Stimulated activated naive CD8-positive, alpha-beta T cell treated with anti-CD3 and anti-CD28 coated beads, Interleukin-15, Interleukin-2, amounts not matched to agents 100 ng/mL and 50 ng/mL, for 24 hours (primary cell): Measurements from ENCODE around the gene MAP2K5.

Experiments used
- H3K27ac Mint-ChIP-seq: one replicate; pipeline ENCODE4 v1.8.0; 2021; ENCODE audit warnings: mild to moderate bottlenecking, mixed read lengths
- H3K27me3 Mint-ChIP-seq: one replicate; pipeline ENCODE4 v1.8.0; 2021; ENCODE audit warnings: mixed read lengths
- H3K36me3 Mint-ChIP-seq: one replicate; pipeline ENCODE4 v1.8.0; 2021; ENCODE audit warnings: low read depth, mixed read lengths
- H3K4me1 Mint-ChIP-seq: one replicate; pipeline ENCODE4 v1.8.0; 2021; ENCODE audit warnings: low read depth, mixed read lengths
- H3K4me3 Mint-ChIP-seq: one replicate; pipeline ENCODE4 v1.8.0; 2021; ENCODE audit warnings: mild to moderate bottlenecking, mixed read lengths
- H3K9me3 Mint-ChIP-seq: one replicate; pipeline ENCODE4 v1.8.0; 2021; ENCODE audit warnings: mixed read lengths

The MAP2K5 gene

DNA sequence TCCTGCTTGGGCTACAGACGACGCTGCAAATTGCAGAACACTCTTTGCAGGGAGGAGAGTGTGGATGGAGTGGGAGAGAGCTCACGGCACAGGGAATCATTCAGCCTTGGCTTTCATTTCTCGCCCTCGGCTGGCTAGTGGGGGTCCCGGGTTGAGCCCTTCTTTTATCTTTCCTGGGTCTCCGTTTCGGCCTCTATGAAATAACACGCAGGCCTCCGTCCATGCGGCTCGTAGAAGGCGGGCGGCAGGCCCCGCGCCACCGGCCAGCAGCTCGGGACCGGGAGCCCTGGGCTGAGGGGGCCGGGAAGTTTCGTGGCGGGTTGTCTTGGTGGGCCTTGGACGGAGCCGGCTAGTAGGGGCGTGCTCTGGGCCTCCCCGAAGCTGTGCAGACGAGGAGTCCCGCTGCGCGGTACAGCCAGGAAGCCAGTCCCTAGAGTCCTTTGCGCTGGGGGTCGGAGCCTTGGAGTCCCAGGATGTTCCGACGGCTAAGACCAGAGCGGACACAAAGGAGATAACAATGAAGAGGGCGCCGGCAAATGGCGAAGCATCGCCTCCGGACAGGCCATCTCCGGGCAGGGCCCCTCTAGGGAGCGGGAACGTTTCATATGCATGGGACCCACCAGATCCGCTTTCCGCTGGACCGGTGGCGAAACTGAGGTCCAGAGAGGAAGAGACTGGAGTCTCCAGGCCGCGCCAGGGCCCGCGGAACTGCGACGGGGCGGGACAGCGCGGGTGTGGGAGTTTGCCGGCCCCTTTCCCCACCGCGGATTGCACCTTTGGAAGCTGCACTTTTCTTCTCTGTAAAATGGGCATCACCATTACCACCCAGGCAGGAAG lies 293.0 kb downstream of the MAP2K5 start:
- peaks cover 57% of the 10 kb centered on the region for H3K4me1 Mint-ChIP-seq
- peaks cover 6% of the 10 kb centered on the region for H3K36me3 Mint-ChIP-seq
- peak overlapping the region; percentile 72 for H3K4me3 Mint-ChIP-seq
- H3K27ac Mint-ChIP-seq, result no peak overlapping the region
- no peaks in the 10 kb centered on the region for H3K9me3 Mint-ChIP-seq
- H3K27me3 Mint-ChIP-seq, result peaks cover 58% of the 10 kb centered on the region

DNA sequence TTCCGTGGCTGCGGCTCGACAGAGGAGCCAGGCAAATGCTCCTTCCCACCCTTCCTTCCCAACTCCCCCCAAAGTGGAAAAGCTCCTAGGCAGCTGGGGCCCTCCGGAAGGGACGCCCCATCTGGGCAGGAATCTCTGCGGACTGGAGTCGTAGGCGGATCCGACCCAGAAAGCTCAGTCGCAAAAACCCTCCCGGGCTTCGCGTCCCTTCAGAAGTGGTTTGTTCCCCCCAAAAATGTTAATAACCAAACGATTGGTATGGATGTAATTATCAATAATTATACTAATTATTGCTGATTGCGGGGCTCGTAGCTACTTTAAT lies 293.6 kb downstream of the MAP2K5 start:
- H3K4me1 Mint-ChIP-seq, result peaks cover 60% of the 10 kb centered on the region
- peaks cover 52% of the 10 kb centered on the region for H3K27me3 Mint-ChIP-seq
- H3K36me3 Mint-ChIP-seq, result peaks cover 6% of the 10 kb centered on the region
- no peaks in the 10 kb centered on the region for H3K9me3 Mint-ChIP-seq
- no peak overlapping the region for H3K27ac Mint-ChIP-seq
- peak overlapping the region; percentile 72 for H3K4me3 Mint-ChIP-seq

DNA sequence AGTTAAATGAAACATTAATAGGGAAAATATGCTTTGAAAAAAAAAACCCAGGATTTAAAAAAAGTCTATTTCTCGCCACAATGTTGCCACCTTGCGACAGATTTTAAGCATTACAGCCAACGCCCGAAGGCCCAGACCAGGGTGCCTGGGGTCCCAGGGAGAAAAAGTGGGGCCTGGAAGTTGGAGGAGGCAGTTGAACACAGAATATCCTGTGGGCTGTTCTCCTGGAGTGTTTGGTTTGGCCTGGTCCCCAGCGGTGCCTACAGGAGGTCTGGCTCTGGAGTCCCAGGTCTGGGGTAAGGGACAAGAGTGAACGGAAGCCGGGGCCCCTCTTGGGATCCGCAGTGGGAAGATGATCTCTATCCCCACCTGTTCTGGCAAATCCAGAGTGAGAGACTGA lies 294.0 kb downstream of the MAP2K5 start:
- no peak overlapping the region for H3K27ac Mint-ChIP-seq
- peaks cover 6% of the 10 kb centered on the region for H3K36me3 Mint-ChIP-seq
- H3K27me3 Mint-ChIP-seq, result peaks cover 48% of the 10 kb centered on the region
- H3K4me3 Mint-ChIP-seq, result peak overlapping the region; percentile 72
- H3K4me1 Mint-ChIP-seq, result peaks cover 64% of the 10 kb centered on the region
- no peaks in the 10 kb centered on the region for H3K9me3 Mint-ChIP-seq

DNA sequence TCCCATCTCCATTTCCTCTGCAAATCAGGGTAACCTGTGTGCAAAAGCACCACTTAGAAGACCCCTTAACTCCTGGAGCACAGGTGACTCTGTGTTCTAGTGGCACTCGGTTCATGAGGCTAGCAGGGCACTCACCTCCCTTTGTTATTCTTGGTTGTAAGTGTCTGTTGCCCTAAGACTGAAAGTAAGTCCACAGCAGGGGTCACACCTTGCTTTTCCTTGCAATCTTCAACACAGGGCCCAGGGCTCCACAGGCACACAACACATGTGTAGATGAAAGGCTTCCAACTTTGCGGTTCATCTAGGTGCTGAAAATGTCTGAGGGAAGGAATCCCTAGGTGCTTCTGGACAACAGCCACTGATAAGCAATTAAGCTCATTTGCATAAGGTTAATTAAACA lies 294.5 kb downstream of the MAP2K5 start:
- H3K9me3 Mint-ChIP-seq, result no peaks in the 10 kb centered on the region
- peaks cover 6% of the 10 kb centered on the region for H3K36me3 Mint-ChIP-seq
- H3K27me3 Mint-ChIP-seq, result peaks cover 45% of the 10 kb centered on the region
- H3K4me3 Mint-ChIP-seq, result no peak overlapping the region
- H3K4me1 Mint-ChIP-seq, result peaks cover 65% of the 10 kb centered on the region
- no peak overlapping the region for H3K27ac Mint-ChIP-seq

DNA sequence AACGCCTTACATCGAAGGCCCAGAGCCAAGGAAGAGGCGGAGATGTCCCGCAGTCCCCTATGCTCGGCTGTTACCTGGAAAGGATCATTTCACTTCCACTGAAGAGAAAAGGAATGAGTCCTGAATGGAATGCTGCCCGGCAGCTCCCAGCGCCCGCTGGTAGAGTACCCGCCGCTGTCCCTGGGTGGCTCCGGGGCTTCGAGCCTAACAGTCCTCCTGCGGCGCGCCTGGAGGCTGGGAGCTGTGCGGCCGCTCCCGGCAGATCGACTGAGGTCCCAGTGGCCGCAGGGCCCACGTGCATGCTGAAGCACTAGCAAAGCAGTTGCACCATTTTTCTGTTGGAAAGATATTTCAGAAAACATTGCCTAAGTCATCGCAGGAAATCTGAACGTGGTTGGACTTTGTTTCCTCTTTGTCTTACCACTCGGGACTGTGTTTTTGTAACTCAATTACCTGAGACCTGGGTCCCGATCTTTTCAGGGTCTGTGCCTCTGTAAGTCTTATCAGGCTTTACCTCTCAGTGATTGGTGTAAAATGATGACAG lies 296.4 kb downstream of the MAP2K5 start:
- Mint-ChIP-seq H3K9me3 (no peaks in the 10 kb centered on the region), H3K27ac (no peak overlapping the region), H3K4me3 (peak overlapping the region; percentile 89), H3K4me1 (peaks cover 53% of the 10 kb centered on the region), H3K36me3 (peaks cover 6% of the 10 kb centered on the region), H3K27me3 (peaks cover 28% of the 10 kb centered on the region)

DNA sequence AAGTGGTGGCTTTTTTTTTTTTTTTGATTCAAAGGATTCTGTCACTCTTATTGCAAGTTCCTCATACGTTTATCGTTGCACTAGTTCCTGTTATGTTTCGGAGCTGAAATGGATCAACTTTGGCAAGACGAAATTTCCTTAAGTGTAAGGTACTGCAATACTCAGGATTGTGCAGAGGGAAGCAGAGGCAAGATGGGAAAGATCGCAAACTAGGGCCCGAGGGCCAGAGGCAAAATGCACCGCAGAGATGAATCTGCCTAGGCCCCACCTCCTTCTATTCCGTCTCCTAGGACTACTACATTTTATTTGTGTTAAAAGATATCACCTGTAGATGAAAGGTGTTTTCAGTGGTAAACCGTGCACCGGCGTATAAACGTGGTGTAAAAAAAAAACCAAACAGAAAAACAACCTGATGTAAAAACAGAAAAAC lies 297.0 kb downstream of the MAP2K5 start:
- Mint-ChIP-seq H3K36me3 (peaks cover 6% of the 10 kb centered on the region), H3K9me3 (no peaks in the 10 kb centered on the region), H3K27ac (peak overlapping the region; percentile 98), H3K4me1 (peaks cover 48% of the 10 kb centered on the region), H3K27me3 (peaks cover 22% of the 10 kb centered on the region), H3K4me3 (peak overlapping the region; percentile 89)

DNA sequence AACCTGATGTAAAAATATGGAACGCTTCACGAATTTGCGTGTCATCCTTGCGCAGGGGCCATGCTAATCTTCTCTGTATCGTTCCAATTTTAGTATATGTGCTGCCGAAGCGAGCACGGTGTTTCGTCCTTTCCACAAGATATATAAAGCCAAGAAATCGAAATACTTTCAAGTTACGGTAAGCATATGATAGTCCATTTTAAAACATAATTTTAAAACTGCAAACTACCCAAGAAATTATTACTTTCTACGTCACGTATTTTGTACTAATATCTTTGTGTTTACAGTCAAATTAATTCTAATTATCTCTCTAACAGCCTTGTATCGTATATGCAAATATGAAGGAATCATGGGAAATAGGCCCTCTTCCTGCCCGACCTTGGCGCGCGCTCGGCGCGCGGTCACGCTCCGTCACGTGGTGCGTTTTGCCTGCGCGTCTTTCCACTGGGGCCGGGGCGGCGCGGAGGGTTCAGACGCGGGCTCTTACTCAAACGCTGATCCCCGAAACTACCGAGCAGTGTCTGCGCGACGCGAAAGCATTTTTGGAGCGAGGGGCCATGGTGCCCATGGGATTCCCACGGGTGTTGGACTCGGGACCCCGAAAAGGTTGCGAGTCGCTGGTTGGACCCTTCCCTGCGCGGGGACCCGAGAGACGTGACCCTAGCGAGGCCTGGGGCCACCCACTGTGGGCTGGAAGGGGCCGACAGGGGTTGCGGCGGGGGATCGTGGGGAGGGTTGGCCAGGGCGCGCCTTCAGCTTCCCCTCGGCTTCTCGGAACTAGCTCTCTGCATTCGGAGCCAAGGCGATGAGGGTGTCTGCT lies 297.6 kb downstream of the MAP2K5 start, which contains the start of gene RNU6-1:
RNU6-1 (minus strand) TSS at position 117 of the 820 bp plus-strand sequence.
- H3K4me1 Mint-ChIP-seq, result peaks cover 43% of the 10 kb centered on the region
- peaks cover 6% of the 10 kb centered on the region for H3K36me3 Mint-ChIP-seq
- H3K4me3 Mint-ChIP-seq, result peak within 1 kb of the TSS; percentile 89
- no peaks in the 10 kb centered on the region for H3K9me3 Mint-ChIP-seq
- H3K27ac Mint-ChIP-seq, result peak within 1 kb of the TSS; percentile 98
- peaks cover 17% of the 10 kb centered on the region for H3K27me3 Mint-ChIP-seq

DNA sequence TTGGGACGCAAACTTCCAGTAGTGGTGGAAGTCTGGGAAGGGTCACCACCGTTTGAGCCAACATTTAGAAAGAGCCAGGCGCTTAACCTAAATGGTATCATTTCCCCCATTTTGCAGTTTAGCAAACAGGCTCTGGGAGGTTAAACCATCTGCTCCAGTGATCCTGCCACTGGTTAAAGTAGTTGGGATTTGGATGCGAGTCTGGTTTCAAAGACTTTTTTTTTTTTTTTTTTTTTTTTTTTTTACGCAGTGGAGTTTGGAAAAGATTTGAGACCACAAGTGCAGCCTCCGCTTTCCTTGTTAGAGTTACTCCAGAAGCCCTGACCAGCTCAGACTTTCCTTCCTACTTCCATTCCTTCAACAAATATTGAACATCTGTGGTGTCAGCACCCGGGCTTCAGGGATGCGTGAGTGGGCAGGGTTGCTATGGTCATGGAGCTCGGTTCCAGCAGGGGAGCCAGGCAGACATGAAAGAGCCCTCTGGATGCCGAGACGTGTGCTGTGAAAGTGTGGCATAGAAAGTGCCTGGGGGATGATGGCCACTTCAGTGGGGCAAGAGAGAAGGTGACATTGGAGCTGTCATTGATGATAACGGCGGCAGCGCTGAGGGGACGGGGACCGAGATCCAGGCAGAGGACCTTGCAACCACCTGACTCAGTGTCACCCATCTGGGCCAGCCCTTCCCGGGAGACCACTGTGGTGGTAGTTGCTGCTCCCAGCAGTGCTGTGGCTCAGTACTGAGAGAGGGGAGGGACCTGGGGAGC lies 298.4 kb downstream of the MAP2K5 start:
- peak overlapping the region; percentile 98 for H3K27ac Mint-ChIP-seq
- peaks cover 35% of the 10 kb centered on the region for H3K4me1 Mint-ChIP-seq
- H3K36me3 Mint-ChIP-seq, result peaks cover 6% of the 10 kb centered on the region
- no peaks in the 10 kb centered on the region for H3K9me3 Mint-ChIP-seq
- peaks cover 10% of the 10 kb centered on the region for H3K27me3 Mint-ChIP-seq
- H3K4me3 Mint-ChIP-seq, result peak overlapping the region; percentile 89

DNA sequence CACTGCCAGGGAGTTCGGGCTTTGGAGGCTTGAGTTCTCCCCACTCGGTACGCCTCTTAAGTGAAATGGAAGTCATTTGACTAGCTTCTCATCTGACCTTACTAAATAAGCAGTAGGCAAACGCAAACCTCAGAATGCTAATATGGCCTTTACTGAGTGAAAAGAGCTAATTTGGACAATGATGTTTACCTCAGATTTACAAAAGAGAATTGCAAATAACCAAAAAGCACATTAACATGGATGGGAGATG lies 298.9 kb downstream of the MAP2K5 start:
- H3K9me3 Mint-ChIP-seq, result no peaks in the 10 kb centered on the region

GRCh38 chr15:67843092-67843501 lies 300.6 kb downstream of the MAP2K5 start:
- peaks cover 6% of the 10 kb centered on the region for H3K36me3 Mint-ChIP-seq
- no peak overlapping the region for H3K4me3 Mint-ChIP-seq
- H3K27me3 Mint-ChIP-seq, result peaks cover 7% of the 10 kb centered on the region

More for the DNA sequence above, 298.9 kb downstream of the MAP2K5 start:
- no peak overlapping the region for H3K27ac Mint-ChIP-seq
- peaks cover 30% of the 10 kb centered on the region for H3K4me1 Mint-ChIP-seq
- peaks cover 7% of the 10 kb centered on the region for H3K27me3 Mint-ChIP-seq
- peak overlapping the region; percentile 89 for H3K4me3 Mint-ChIP-seq
- H3K36me3 Mint-ChIP-seq, result peaks cover 6% of the 10 kb centered on the region

DNA sequence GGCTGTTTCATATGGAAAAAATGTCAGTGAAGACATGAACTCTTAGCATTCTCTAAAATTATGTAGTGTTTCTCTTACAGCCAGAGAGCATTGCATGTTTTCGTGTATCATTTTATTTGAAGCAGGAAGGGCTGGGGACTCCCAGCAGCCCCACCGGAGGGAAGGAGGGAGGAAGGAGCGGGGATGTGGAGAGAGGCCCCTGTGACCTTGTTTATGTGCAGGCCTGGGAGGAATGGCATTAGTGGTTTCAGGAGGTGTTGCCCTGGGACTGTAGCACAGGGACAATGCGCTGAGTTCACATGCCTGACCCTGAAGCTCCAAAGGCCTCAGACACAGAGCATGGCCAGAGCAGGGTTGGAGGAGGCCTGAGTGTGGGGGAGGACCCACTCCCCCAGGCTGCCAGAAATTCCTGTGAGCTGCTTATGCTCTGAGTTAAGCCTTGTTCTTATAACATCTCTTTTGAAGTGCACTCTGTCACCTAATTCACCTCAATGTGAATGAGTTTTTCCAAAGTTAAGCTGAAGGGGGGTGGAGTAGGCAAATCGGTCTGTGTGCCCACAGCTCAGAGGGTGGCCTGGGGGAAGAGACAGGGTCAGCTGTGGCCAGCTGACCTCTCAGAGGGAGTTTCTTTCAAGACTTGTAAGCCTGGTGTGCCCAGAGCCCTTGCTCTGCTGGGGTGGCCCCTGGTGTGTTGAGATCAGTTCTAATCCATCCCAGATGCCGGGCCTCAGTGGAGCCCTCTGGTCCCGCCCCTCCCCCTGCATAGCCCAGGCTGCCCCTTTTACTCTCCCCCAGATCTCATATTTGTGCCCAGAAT lies 301.3 kb downstream of the MAP2K5 start:
- Mint-ChIP-seq H3K4me3 (no peak overlapping the region), H3K27me3 (peaks cover 4% of the 10 kb centered on the region), H3K4me1 (peaks cover 23% of the 10 kb centered on the region), H3K36me3 (peaks cover 6% of the 10 kb centered on the region), H3K27ac (no peak overlapping the region), H3K9me3 (no peaks in the 10 kb centered on the region)

More at GRCh38 chr15:67843092-67843501, 300.6 kb downstream of the MAP2K5 start:
- H3K27ac Mint-ChIP-seq, result no peak overlapping the region
- peaks cover 28% of the 10 kb centered on the region for H3K4me1 Mint-ChIP-seq
- H3K9me3 Mint-ChIP-seq, result no peaks in the 10 kb centered on the region

DNA sequence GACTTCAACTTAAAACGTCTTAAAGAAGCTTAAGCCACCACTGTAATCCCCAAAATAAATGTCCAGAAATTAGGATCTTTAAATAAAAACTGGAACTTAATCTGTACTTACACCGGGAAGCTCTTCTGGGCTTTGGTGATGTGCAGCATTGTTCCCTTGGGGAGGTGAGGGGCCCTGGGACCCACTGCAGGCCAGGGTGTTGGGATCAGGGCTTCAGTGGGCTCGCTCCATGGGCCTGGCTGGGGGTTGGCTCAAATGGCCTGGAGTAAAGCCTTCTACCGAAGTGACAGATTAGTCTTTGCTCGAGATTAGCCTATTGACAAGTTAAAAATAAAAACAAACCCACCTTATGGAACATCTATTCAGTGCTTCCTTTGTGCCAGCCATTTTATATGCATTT lies 303.5 kb downstream of the MAP2K5 start:
- H3K4me1 Mint-ChIP-seq, result peaks cover 6% of the 10 kb centered on the region
- H3K27ac Mint-ChIP-seq, result no peak overlapping the region
- H3K27me3 Mint-ChIP-seq, result no peaks in the 10 kb centered on the region
- H3K4me3 Mint-ChIP-seq, result no peak overlapping the region
- no peaks in the 10 kb centered on the region for H3K36me3 Mint-ChIP-seq
- no peaks in the 10 kb centered on the region for H3K9me3 Mint-ChIP-seq

DNA sequence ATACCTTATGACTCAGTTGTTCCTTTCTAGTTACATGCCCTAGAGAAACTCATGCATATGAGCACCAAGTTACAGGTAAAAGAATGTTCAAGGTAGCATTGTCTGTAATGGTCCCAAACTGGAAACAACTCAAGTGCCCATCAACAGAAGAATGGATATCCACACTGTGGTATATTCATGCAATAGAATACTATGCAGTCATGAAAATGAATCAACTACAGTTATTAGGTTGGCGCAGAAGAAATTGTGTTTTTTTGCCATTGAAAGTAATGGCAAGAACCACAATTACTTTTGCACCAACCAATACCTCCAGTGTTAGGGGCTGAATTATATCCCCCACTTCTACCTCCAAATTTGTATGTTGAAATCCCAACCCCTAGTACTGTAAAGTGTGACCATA lies 307.0 kb downstream of the MAP2K5 start:
- no peaks in the 10 kb centered on the region for H3K36me3 Mint-ChIP-seq
- H3K9me3 Mint-ChIP-seq, result no peaks in the 10 kb centered on the region
- H3K27me3 Mint-ChIP-seq, result peaks cover 3% of the 10 kb centered on the region
- no peak overlapping the region for H3K27ac Mint-ChIP-seq
- no peak overlapping the region for H3K4me3 Mint-ChIP-seq
- peaks cover 6% of the 10 kb centered on the region for H3K4me1 Mint-ChIP-seq

GRCh38 chr15:67850336-67850735 lies 307.8 kb downstream of the MAP2K5 start:
- H3K27ac Mint-ChIP-seq, result no peak overlapping the region
- no peaks in the 10 kb centered on the region for H3K9me3 Mint-ChIP-seq
- peaks cover 6% of the 10 kb centered on the region for H3K4me1 Mint-ChIP-seq
- peaks cover 3% of the 10 kb centered on the region for H3K27me3 Mint-ChIP-seq
- H3K4me3 Mint-ChIP-seq, result no peak overlapping the region
- H3K36me3 Mint-ChIP-seq, result no peaks in the 10 kb centered on the region
